Measurements from ENCODE around the gene CREBRF. TPM values are rescaled to one million over a fixed set of nuclear protein-coding genes. Genes with fewer than 3 reads are reported as not detected.
"Not testable (repeated sequence)": the region's sequence is repeated elsewhere in the genome, so short reads cannot be mapped to it uniquely, and the experiment has no call there.

Gene CREBRF
- total RNA-seq, 2 donors from 2014 or later: 9.8 to 16.5 TPM

DNA sequence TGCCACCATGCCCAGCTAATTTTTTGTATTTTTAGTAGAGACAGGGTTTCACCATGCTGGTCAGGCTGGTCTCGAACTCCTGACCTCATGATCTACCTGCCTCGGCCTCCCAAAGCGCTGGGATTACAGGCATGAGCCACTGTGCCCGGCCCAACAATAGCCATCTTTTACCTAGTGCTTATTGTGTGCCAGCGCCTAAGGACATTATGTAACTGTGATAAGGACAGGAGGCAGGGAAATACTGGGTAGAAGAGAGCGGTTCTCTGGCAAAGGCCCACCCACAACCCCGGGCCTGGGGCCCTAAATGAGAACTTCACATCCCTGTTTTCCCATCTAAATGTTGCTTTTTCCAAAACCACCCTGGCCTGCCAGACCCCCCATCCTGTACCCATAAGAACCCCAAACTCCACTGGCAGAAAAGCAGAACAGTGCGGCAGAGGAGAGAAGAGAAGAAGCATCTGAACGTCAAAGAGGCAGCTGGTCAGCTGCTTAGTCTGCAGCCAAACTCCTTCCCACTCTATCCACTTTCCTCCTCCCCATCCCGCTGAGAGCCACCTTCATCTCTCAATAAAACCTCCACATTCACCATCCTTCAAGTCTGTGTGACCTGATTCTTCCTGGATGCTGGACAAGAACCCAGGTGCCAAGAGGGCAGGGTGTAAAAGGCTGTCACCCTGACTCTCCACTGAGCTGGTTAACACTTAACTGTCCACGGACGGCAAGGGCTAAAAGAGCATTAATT is 8.9 kb upstream of the CREBRF start:
- ATAC-seq; H3K4me1 Mint-ChIP-seq (ENCODE audit: low read depth in 2 of 2); H3K4me3 Mint-ChIP-seq; H3K9me3 Mint-ChIP-seq; DNase-seq (ENCODE audit: low spot score); H3K36me3 Mint-ChIP-seq; H3K27me3 Mint-ChIP-seq: not testable (repeated sequence)
- peak overlapping the region in 1 of 2 donors; percentile 43 for H3K27ac Mint-ChIP-seq

DNA sequence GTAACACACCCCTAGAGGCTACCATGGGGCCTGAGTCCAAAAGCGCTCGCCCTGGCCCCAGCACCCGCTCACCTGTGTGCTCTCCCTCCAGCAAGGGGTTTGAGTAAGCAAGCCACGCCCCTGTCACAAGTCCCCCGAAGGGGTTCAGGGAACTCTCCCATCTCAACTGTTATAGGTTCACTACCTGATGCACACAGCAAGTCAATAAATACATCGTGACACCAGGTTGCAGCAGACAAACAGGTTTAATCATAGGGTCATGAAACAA is 8.4 kb upstream of the CREBRF start:
- Mint-ChIP-seq H3K27me3 (peaks cover 6 to 9% of the 10 kb centered on the region in 2 donors), H3K36me3 (no peaks in the 10 kb centered on the region), H3K4me3 (no peak overlapping the region), H3K27ac (peak overlapping the region in 1 of 2 donors; percentile 43), H3K4me1 (ENCODE audit: low read depth in 2 of 2) (no peaks in the 10 kb centered on the region), H3K9me3 (no peaks in the 10 kb centered on the region)
- no peak for DNase-seq (ENCODE audit: low spot score)
- ATAC-seq: no peak

DNA sequence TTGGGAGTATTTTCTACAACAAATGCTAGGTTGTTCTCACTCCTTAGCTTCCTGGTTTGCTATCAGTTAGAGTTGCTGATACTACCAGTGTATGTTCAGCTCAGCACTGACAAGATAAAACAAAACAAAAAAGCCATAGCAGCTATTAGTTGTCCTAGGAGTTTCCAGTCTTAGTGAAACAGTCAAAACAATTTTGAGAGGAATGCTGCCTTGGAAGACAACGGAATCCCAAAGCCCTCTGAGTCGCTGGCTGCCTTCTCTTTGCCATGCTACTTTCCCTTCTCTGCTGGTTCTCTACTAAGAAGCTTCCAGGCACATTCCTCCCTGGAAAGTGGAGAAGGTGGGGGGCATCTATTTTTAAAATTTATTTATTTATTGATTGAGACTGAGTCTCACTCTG is 5.4 kb upstream of the CREBRF start:
- H3K4me3 Mint-ChIP-seq: no peak overlapping the region
- DNase-seq (ENCODE audit: low spot score) (no peak), ATAC-seq (no peak)
- no peak overlapping the region for H3K27ac Mint-ChIP-seq
- peaks cover 6 to 9% of the 10 kb centered on the region in 2 donors for H3K27me3 Mint-ChIP-seq
- peaks cover 11 to 16% of the 10 kb centered on the region in 2 donors for H3K4me1 Mint-ChIP-seq (ENCODE audit: low read depth in 2 of 2)
- H3K9me3 Mint-ChIP-seq: no peaks in the 10 kb centered on the region
- no peaks in the 10 kb centered on the region for H3K36me3 Mint-ChIP-seq

DNA sequence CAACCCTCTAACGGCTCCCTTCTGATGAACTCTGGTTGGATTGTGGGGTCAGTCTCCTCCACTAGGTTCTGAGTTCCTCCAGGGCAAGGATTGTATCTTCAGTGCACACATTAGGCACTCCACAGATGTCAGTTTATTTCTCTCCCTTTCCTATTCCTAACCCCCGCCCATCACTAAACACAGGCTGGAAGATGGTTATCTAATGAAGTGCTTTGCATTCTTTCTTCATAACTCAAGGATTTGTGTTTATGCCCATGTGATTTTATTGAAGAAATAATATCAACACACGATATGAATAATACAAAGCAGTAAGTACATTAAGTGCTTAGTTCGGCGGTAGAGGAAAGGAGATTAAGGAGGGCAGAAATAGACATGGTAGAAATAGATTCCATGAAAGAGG is 4.4 kb upstream of the CREBRF start:
- Mint-ChIP-seq H3K27me3 (peaks cover 6 to 9% of the 10 kb centered on the region in 2 donors), H3K4me1 (ENCODE audit: low read depth in 2 of 2) (peaks cover 13 to 19% of the 10 kb centered on the region in 2 donors), H3K27ac (no peak overlapping the region), H3K36me3 (no peaks in the 10 kb centered on the region), H3K4me3 (no peak overlapping the region), H3K9me3 (no peaks in the 10 kb centered on the region)
- DNase-seq (ENCODE audit: low spot score): no peak
- ATAC-seq: no peak

DNA sequence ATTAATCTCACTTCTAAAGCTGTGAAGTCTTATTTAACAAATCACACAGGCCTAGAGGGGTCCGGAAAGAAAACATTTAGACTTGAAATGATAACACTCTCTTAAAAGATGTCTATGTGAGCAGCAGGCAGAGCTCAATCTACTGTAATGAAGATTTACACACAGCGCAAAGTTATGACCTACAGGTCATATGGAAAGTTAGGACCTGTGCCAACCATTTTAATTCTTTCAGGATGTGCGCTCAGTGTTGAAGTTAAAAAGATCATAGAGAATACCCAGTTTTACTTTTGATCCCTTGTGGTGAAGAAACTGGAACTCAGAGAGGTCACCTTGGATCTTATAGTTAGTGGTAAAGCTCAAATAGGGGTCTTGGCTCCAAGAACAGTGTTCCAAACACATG is 3.1 kb upstream of the CREBRF start:
- Mint-ChIP-seq H3K27ac (no peak overlapping the region), H3K4me1 (ENCODE audit: low read depth in 2 of 2) (peaks cover 13 to 19% of the 10 kb centered on the region in 2 donors), H3K27me3 (peaks cover 6 to 9% of the 10 kb centered on the region in 2 donors)

DNA sequence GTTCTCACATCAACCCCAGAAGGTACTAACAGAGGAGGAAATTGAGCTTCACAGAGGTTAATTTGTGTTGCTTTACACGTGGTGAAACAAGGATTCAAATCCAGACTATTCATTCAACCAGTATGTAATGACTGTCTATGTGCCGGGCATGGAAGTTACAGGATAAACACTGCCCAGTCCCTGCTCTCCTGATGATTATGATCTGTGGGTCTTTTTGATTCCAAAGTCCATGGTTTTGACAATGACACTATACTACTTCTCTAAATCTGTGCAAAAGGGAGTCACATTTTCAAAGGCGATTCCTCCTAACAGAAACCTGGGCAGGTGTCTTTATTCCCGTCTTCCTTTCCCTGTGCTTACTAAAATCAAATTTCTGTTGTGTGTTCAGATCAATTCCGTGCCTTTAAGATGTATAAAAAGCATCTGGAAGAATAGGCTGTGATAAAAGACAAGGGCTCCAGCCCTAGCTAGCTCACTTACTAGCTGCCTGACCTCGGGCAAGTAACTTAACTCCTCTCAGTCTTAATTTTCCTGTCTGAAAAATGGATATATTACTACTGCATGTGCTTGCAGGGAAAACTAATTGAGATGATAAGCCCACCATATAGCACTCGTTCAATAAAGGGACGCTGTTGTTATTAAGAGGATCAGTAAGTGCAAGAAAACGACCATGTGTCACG is 970 bp upstream of the CREBRF start:
- DNase-seq (ENCODE audit: low spot score) (no peak), ATAC-seq (no peak)
- H3K27me3 Mint-ChIP-seq: peaks cover 6 to 9% of the 10 kb centered on the region in 2 donors
- peak overlapping the region; percentile 92 for H3K4me3 Mint-ChIP-seq
- H3K4me1 Mint-ChIP-seq (ENCODE audit: low read depth in 2 of 2): peaks cover 17 to 24% of the 10 kb centered on the region in 2 donors
- H3K9me3 Mint-ChIP-seq: no peaks in the 10 kb centered on the region
- H3K36me3 Mint-ChIP-seq: no peaks in the 10 kb centered on the region
- H3K27ac Mint-ChIP-seq: peak overlapping the region; percentile 75 to 92

More for the DNA sequence above, 3.1 kb upstream of the CREBRF start:
- Mint-ChIP-seq H3K36me3 (no peaks in the 10 kb centered on the region), H3K4me3 (no peak overlapping the region), H3K9me3 (no peaks in the 10 kb centered on the region)
- ATAC-seq (no peak), DNase-seq (ENCODE audit: low spot score) (no peak)

DNA sequence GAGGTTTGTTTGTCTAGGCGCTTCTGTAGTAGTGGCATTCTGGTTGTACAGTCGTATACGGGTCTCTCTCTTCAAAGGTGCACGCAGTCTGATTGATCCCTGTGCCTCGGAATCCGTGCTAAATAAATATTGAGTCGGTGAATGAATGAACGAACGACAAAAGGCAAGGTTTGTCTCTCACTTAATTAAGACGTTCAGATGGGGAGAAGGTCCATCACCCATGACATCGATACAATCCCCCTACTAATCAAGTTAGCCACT is 500 bp upstream of the CREBRF start:
- Mint-ChIP-seq H3K4me1 (ENCODE audit: low read depth in 2 of 2) (peaks cover 17 to 24% of the 10 kb centered on the region in 2 donors), H3K9me3 (no peaks in the 10 kb centered on the region), H3K4me3 (peak overlapping the region; percentile 92), H3K36me3 (no peaks in the 10 kb centered on the region), H3K27ac (peak overlapping the region; percentile 75 to 92), H3K27me3 (peaks cover 6 to 9% of the 10 kb centered on the region in 2 donors)
- ATAC-seq (no peak), DNase-seq (ENCODE audit: low spot score) (no peak)

DNA sequence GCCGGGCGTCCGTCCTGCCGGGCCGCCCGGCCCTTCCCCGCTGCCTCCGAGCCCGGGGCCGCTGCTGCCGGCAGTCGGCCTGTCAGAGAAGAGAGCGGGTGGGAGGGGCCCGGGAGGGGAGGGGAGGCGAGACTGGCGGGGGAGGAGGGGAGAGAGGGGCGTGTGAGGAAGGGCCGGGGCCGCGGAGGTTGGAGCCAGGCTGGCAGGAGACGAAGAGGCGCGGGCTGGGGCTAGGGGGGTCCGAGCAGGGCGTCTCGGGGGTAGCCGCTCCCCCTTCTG is 570 bp downstream of the CREBRF start:
- peaks cover 5% of the 10 kb centered on the region in 2 donors for H3K27me3 Mint-ChIP-seq
- ATAC-seq (peak; percentile 66 to 75), DNase-seq (ENCODE audit: low spot score) (no peak)
- no peaks in the 10 kb centered on the region for H3K9me3 Mint-ChIP-seq
- H3K4me3 Mint-ChIP-seq: peak overlapping the region; percentile 90
- H3K4me1 Mint-ChIP-seq (ENCODE audit: low read depth in 2 of 2): peaks cover 17 to 24% of the 10 kb centered on the region in 2 donors
- H3K27ac Mint-ChIP-seq: peak overlapping the region; percentile 87 to 92
- H3K36me3 Mint-ChIP-seq: no peaks in the 10 kb centered on the region

DNA sequence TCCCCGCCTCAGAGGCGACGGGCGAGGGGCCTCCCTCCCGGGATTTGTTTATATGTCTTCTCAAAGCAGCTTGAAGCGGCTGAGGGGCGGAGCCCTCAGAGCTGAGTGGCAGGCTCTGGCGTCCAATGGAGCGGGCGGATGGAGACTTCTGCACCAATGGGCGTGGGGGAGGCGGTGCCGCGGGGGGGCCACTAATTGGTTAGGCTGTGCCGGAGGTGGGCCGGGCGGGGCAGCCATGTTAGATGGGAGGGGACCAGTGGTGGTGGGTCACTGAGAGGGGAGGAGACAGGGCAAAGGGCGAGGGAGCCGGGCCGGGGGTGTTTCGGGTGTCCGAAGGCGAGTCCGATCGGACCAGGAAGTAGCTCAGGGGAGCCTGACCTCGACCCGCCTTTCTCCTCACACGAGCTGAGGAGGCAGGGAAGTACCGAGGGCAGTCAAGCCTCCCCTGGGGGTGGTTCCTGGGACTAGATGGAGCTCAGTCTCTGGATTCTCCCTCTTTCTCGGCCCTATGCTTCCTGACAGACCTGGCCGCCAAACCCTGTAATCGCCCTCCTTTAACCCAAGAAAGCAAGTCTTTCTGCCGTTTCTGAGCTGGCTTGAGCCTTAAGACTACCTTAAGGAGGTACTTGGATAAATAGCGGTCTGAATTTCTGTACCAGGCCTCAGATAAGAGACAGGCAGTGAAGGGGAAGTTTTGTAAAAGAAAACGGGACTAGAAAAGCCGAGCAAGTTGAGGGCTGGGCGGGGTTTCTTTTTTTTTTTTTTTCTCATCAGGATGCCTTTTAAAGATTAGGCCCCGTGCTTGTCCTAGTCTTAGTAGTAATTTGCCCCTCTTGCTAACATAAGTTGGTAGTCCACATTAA is 1.1 kb downstream of the CREBRF start:
- Mint-ChIP-seq H3K27ac (peak overlapping the region; percentile 87 to 92), H3K9me3 (no peaks in the 10 kb centered on the region), H3K4me3 (peak overlapping the region; percentile 90), H3K36me3 (no peaks in the 10 kb centered on the region), H3K27me3 (no peaks in the 10 kb centered on the region), H3K4me1 (ENCODE audit: low read depth in 2 of 2) (peaks cover 20 to 28% of the 10 kb centered on the region in 2 donors)
- DNase-seq (ENCODE audit: low spot score) (peak; percentile 100), ATAC-seq (peak; percentile 93 to 94)

DNA sequence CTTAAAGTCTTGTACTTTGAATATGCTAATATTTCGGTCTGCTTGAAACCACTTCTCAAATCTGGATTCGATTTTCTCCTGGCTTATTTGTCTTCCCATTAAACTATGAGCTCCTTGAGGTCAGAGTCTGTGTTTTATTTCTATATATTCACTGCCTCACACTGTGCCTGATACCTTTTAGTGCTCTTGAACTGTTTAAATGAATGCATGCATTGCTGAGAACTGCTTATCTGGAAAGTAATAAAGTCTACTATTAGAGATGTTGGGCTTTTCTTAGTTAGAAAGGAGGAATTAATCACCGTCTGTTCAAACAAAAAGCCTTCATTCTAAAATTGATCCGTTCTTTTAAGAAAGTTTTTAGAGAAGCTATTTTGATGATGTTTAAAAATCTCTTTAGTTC is 6.0 kb downstream of the CREBRF start:
- no peak overlapping the region for H3K27ac Mint-ChIP-seq
- ATAC-seq: no peak

DNA sequence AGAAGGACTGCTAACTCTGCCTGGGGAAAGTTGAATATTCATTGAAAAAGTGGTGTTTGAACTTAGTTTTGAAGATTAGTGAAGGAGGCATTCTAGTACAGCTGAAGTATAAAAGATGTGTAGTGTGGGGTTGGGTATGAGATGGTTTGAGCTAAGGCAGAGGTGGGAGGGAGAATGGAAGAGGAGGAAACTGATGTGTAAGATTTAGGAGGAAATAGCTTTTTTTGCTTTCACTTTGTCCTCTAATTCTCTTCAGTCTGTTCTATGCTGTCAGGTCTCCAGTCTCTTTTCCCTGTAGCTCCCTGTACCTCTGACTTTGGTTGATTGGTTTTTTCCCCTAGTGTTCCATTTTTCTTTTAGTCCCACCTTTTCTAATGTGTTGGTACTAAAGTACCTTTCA is 9.0 kb downstream of the CREBRF start:
- Mint-ChIP-seq H3K9me3 (no peaks in the 10 kb centered on the region), H3K27me3 (no peaks in the 10 kb centered on the region), H3K4me1 (ENCODE audit: low read depth in 2 of 2) (peaks cover 28 to 37% of the 10 kb centered on the region in 2 donors), H3K36me3 (no peaks in the 10 kb centered on the region), H3K27ac (peak overlapping the region; percentile 62 to 76), H3K4me3 (peak overlapping the region; percentile 75)
- no peak for DNase-seq (ENCODE audit: low spot score)
- peak in 1 of 2 donors; percentile 54 for ATAC-seq

More for the DNA sequence above, 6.0 kb downstream of the CREBRF start:
- H3K27me3 Mint-ChIP-seq: no peaks in the 10 kb centered on the region
- no peaks in the 10 kb centered on the region for H3K9me3 Mint-ChIP-seq
- H3K36me3 Mint-ChIP-seq: no peaks in the 10 kb centered on the region
- no peak overlapping the region for H3K4me3 Mint-ChIP-seq
- DNase-seq (ENCODE audit: low spot score): no peak
- H3K4me1 Mint-ChIP-seq (ENCODE audit: low read depth in 2 of 2): peaks cover 24 to 33% of the 10 kb centered on the region in 2 donors

DNA sequence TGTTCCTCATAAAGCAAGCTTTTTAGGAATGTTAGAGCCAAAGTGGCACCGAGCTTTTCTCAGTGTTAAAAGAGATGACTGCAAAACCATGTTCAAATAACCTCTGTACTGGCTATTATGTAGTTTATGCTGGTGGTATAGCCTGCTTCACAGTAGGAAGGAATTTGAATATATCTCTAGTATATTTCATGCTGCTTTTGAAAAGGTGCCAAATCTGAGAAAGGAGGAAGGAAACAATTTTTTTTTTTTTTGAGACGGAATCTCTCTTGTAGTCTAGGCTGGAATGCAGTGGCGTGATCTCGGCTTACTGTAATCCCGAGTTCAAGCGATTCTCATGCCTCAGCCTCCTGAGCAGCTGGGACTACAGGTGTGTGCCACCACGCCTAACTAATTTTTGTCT is 13.5 kb downstream of the CREBRF start:
- Mint-ChIP-seq H3K4me1 (ENCODE audit: low read depth in 2 of 2) (peaks cover 27 to 39% of the 10 kb centered on the region in 2 donors), H3K27me3 (no peaks in the 10 kb centered on the region), H3K27ac (peak overlapping the region in 1 of 2 donors; percentile 20), H3K9me3 (no peaks in the 10 kb centered on the region), H3K4me3 (no peak overlapping the region), H3K36me3 (no peaks in the 10 kb centered on the region)
- ATAC-seq (no peak), DNase-seq (ENCODE audit: low spot score) (no peak)

DNA sequence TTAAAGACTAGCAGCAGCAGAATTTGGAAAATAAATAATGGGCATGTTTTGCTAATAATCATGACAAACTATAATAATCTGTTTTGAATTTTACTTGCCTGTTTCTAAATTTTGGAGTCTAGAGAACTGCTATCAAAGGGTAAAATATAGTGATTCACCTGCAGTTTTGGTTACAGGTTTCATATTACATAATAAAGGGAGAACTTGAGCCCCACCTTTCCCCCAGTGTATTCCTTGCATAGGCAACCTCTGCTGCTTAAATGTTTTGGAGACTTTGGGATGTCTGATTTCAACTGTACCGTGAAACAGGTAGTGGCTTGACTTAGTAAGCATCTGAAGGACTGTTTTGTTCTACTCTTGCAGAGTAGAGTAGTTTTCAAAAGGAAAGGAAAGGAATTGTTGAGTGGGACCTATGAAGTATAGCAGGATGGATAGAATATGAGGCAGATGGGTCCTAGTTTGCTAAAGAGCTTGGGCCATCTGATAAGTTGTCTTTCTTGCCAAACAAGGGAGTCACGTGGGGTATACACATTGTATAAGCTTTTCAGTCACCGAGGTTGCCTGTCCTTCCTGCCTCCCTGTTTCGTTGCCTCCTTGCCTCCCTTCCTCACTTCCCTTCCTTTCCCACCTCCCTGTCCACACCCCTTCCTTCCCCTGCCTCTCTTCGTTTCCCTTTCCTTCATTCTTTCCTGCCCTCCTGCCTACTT is 19.1 kb downstream of the CREBRF start:
- no peak overlapping the region for H3K4me3 Mint-ChIP-seq
- H3K27me3 Mint-ChIP-seq: no peaks in the 10 kb centered on the region

More for the DNA sequence above, 19.1 kb downstream of the CREBRF start:
- DNase-seq (ENCODE audit: low spot score) (no peak), ATAC-seq (no peak)
- no peak overlapping the region for H3K27ac Mint-ChIP-seq
- H3K36me3 Mint-ChIP-seq: no peaks in the 10 kb centered on the region
- peaks cover 17 to 29% of the 10 kb centered on the region in 2 donors for H3K4me1 Mint-ChIP-seq (ENCODE audit: low read depth in 2 of 2)
- H3K9me3 Mint-ChIP-seq: no peaks in the 10 kb centered on the region
